Measurements from ENCODE around the gene TKTL1.

The TKTL1 gene

GRCh38 chrX:154325541-154325940 lies 29.9 kb downstream of the TKTL1 start:
- H3K4me3 ChIP-seq (ENCODE audit: low read depth, low read length), result no peak overlapping the region
- TF ChIP-seq, protein P1, sequence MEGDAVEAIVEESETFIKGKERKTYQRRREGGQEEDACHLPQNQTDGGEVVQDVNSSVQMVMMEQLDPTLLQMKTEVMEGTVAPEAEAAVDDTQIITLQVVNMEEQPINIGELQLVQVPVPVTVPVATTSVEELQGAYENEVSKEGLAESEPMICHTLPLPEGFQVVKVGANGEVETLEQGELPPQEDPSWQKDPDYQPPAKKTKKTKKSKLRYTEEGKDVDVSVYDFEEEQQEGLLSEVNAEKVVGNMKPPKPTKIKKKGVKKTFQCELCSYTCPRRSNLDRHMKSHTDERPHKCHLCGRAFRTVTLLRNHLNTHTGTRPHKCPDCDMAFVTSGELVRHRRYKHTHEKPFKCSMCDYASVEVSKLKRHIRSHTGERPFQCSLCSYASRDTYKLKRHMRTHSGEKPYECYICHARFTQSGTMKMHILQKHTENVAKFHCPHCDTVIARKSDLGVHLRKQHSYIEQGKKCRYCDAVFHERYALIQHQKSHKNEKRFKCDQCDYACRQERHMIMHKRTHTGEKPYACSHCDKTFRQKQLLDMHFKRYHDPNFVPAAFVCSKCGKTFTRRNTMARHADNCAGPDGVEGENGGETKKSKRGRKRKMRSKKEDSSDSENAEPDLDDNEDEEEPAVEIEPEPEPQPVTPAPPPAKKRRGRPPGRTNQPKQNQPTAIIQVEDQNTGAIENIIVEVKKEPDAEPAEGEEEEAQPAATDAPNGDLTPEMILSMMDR (conservative IDR thresholded peaks at IDR 0.05; ENCODE audit: low read depth, low read length), result no peak
- peak; percentile 39 for DNase-seq (ENCODE audit: low read depth)

- DNase-seq (ENCODE audit: low read depth), result no peak
- TF ChIP-seq, protein P1 (conservative IDR thresholded peaks at IDR 0.05; ENCODE audit: low read depth, low read length), result no peak
- no peak overlapping the region for H3K4me3 ChIP-seq (ENCODE audit: low read depth, low read length)
Measured at GRCh38 chrX:154327038-154327820, 31.6 kb downstream of the TKTL1 start.

GRCh38 chrX:154328646-154329045 lies 33.1 kb downstream of the TKTL1 start:
- TF ChIP-seq, protein P1 (conservative IDR thresholded peaks at IDR 0.05; ENCODE audit: low read depth, low read length), result no peak
- H3K4me3 ChIP-seq (ENCODE audit: low read depth, low read length), result no peak overlapping the region
- no peak for DNase-seq (ENCODE audit: low read depth)

GRCh38 chrX:154329294-154329693 lies 33.7 kb downstream of the TKTL1 start:
- DNase-seq (ENCODE audit: low read depth), result no peak
- TF ChIP-seq, protein P1 (conservative IDR thresholded peaks at IDR 0.05; ENCODE audit: low read depth, low read length), result no peak
- no peak overlapping the region for H3K4me3 ChIP-seq (ENCODE audit: low read depth, low read length)

GRCh38 chrX:154332561-154332960 lies 37.0 kb downstream of the TKTL1 start:
- no peak overlapping the region for H3K4me3 ChIP-seq (ENCODE audit: low read depth, low read length)
- TF ChIP-seq, protein P1 (conservative IDR thresholded peaks at IDR 0.05; ENCODE audit: low read depth, low read length), result no peak

DNA sequence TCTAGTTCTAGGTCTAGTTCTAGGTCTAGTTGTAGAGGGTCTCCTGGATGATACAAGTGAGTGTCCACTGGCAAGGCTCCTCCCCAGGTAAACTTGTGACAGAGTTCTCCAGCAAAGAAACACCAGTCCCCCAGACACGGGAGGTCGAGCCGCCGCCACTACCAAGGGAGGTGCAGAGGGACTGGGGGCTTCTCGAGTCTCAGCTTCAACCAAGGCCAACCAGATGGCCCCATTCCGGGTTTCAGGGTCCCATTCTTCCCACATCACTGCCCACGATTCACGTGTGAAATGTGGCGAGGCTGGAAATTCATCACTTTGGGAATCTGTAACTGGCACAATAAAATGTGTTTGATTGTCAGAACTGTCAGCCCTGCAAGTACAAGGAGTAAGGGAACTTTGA lies 37.5 kb downstream of the TKTL1 start:
- TF ChIP-seq, protein P1 (conservative IDR thresholded peaks at IDR 0.05; ENCODE audit: low read depth, low read length), result no peak
- DNase-seq (ENCODE audit: low read depth), result no peak

More at GRCh38 chrX:154332561-154332960, 37.0 kb downstream of the TKTL1 start:
- no peak for DNase-seq (ENCODE audit: low read depth)

GRCh38 chrX:154333837-154334271 lies 38.3 kb downstream of the TKTL1 start:
- TF ChIP-seq, protein P1 (conservative IDR thresholded peaks at IDR 0.05; ENCODE audit: low read depth, low read length), result no peak
- DNase-seq (ENCODE audit: low read depth), result no peak
- no peak overlapping the region for H3K4me3 ChIP-seq (ENCODE audit: low read depth, low read length)

More for the DNA sequence above, 37.5 kb downstream of the TKTL1 start:
- no peak overlapping the region for H3K4me3 ChIP-seq (ENCODE audit: low read depth, low read length)

Measured in choroid plexus epithelial cell (primary cell).